Measurements from ENCODE around the gene NEK9.

The NEK9 gene

DNA sequence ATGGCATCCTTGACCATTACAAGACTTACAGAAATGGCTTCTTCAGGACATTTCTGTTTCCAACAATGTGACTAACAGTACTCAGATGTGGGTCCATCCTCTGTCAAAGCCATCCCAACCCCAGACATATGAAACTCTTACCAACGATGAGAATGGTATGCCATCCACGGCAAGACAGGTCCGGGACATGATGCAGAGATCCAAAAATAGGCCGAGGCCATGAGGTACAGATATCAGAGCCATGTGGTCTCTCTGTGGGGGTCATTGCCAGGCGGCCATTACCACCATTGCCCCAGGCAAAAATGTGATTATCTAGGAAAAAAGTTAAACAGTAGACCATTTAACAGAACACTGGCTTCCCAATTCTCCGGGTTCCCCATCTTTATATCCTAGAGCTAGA is 29.9 kb downstream of the NEK9 start:
- TF ChIP-seq, protein P1, sequence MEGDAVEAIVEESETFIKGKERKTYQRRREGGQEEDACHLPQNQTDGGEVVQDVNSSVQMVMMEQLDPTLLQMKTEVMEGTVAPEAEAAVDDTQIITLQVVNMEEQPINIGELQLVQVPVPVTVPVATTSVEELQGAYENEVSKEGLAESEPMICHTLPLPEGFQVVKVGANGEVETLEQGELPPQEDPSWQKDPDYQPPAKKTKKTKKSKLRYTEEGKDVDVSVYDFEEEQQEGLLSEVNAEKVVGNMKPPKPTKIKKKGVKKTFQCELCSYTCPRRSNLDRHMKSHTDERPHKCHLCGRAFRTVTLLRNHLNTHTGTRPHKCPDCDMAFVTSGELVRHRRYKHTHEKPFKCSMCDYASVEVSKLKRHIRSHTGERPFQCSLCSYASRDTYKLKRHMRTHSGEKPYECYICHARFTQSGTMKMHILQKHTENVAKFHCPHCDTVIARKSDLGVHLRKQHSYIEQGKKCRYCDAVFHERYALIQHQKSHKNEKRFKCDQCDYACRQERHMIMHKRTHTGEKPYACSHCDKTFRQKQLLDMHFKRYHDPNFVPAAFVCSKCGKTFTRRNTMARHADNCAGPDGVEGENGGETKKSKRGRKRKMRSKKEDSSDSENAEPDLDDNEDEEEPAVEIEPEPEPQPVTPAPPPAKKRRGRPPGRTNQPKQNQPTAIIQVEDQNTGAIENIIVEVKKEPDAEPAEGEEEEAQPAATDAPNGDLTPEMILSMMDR (IDR thresholded peaks at IDR 0.05; ENCODE audit: insufficient read depth, low read depth, low read length, missing control alignments) = no peak
- DNase-seq (ENCODE audit: low read depth) = no peak
- no peak overlapping the region for H3K4me3 ChIP-seq (ENCODE audit: low read depth, low read length)

DNA sequence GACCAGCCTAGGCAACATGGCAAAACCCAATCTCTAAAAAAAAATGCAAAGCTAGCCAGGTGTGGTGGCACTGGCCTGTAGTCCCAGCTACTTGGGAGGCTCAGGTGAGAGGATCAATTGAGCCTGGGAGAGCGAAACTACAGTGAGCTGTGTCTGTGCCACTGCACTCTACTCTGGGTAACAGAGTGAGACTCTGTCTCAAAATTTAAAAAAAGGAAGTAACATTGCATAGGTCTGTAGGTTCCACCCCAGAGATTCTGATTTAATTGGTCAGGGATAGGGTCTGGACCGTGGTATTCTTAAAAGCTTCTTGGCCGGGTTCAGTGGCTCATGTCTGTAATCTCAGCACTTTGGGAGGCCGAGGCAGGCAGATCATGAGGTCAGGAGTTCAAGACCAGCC is 31.2 kb downstream of the NEK9 start:
- H3K4me3 ChIP-seq (ENCODE audit: low read depth, low read length) = no peak overlapping the region

DNA sequence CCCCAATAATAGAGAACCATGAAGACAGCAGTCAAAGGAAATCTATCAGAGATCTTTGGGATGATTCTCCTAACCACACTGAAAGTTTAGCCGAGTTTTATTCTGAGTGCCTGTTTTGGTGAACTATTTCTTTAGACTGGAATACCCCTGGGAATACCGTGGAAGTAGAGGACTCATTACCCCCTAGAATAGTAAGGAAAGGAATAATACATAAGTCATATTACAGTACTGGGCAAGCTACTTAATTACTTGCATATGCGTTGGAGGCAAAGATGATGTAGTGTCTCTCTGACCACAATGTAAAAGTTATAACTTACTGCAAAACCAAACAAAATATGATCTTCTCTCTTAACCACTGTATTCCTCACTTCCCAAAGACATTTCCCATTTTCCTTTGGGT is 32.0 kb downstream of the NEK9 start:
- TF ChIP-seq, protein P1 (IDR thresholded peaks at IDR 0.05; ENCODE audit: insufficient read depth, low read depth, low read length, missing control alignments) = no peak
- DNase-seq (ENCODE audit: low read depth) = no peak
- no peak overlapping the region for H3K4me3 ChIP-seq (ENCODE audit: low read depth, low read length)

More for the DNA sequence above, 31.2 kb downstream of the NEK9 start:
- DNase-seq (ENCODE audit: low read depth) = no peak
- TF ChIP-seq, protein P1 (IDR thresholded peaks at IDR 0.05; ENCODE audit: insufficient read depth, low read depth, low read length, missing control alignments) = no peak

DNA sequence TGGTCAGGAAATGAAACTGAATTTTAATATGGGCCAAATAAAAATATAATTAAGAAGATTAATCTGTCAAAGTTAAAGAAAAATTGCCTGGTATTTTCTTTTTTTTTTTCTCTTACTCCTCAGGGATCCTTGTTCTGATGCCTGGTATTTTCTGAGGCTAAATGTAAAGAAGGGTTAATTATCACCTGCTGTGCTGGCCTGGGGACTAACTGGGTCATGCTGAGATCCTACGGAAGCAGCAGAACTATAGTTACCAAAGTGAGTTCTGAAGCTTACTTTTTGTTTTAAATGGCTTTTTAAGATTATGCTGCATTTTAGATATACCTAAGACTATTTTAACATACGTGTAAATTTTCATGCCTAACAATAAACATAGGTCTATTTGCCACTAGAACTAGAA is 34.1 kb downstream of the NEK9 start:
- TF ChIP-seq, protein P1 (IDR thresholded peaks at IDR 0.05; ENCODE audit: insufficient read depth, low read depth, low read length, missing control alignments) = no peak
- no peak overlapping the region for H3K4me3 ChIP-seq (ENCODE audit: low read depth, low read length)
- DNase-seq (ENCODE audit: low read depth) = no peak

DNA sequence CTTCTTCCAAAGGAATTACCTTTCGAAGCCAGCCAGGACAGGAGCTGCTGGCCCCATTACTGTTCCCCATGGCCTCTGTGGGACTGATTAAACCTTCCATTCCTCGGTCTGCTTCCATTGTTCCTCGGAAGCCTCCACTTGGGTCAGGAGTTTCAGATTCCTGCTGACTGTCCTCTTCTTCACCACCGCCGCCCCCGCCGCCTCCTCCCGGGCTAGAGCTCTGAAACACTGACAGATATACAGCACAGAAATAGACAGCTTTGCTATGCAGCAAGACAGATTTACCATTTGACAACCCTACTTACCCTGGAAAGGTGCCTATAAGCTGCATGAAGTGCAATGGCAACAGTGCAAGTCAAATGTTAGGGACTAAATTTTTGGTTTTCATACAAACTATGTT is 35.6 kb downstream of the NEK9 start:
- TF ChIP-seq, protein P1 (IDR thresholded peaks at IDR 0.05; ENCODE audit: insufficient read depth, low read depth, low read length, missing control alignments) = no peak
- no peak overlapping the region for H3K4me3 ChIP-seq (ENCODE audit: low read depth, low read length)
- no peak for DNase-seq (ENCODE audit: low read depth)

DNA sequence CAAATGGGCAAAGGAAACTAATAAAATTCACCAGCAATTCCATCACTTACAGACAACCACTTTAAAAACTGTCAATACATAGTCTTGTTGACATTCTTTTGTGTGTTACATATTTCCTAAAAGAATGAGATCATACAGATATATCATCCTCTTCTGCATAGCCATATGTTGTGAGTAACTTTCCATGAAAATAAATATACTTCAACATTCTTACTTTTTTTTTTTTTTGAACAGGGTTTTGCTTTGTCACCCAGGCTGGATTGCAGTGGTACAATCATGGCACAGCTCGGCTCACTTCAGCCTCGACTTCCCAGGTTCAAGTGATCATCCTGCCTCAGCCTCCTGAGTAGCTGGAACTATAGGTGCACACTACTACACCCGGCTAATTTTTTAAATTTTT is 36.5 kb downstream of the NEK9 start:
- H3K4me3 ChIP-seq (ENCODE audit: low read depth, low read length) = no peak overlapping the region
- TF ChIP-seq, protein P1 (IDR thresholded peaks at IDR 0.05; ENCODE audit: insufficient read depth, low read depth, low read length, missing control alignments) = no peak
- DNase-seq (ENCODE audit: low read depth) = no peak

DNA sequence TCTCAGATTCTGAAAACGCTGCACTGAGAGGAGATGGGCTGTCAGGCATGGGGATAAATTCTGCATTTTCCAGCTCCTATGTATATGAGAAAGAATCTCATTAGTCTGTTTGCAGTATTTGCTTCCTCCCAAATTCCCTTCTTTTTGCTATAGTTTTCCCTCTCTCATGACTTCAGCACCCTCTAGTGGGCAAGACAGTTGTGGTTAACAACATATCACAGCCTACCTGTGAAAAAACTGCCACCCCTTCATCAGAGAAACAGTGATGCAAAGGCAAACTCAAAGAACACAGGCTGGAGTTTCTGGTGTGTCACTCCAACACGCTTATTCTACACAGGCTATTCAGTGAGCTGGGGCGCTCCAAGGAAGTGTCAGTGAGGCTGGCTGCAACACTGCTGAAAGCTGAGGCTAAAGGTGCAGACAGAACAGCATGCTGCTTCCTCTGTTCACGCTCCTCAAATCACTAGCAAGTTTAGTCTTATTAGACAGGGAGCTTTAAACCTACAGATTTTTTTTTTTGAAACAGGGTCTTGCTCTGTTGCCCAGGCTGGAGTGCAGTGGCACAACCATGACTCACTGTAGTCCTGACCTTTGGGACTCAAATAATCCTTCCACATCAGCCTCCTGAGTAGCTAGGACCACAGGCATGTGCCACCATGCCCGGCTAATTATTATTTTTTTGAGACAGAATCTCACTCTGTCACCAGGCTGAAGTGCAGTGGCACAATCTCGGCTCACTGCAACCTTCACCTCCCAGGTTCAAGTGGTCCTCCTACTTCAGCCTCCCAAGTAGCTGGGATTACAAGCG is 38.1 kb downstream of the NEK9 start:
- TF ChIP-seq, protein P1 (IDR thresholded peaks at IDR 0.05; ENCODE audit: insufficient read depth, low read depth, low read length, missing control alignments) = peak; percentile 71
- peak; percentile 43 for DNase-seq (ENCODE audit: low read depth)
- H3K4me3 ChIP-seq (ENCODE audit: low read depth, low read length) = no peak overlapping the region

Measured in GM12865 (cell line).